HG03139 (cell line): ENCODE results near the gene KRTAP6-2.

Experiments
- ATAC-seq: cut with Tn5 transposase; IDR thresholded peaks from one replicate; pipeline ENCODE4 v1.9.1; 2021; ENCODE audit not compliant: unreplicated experiment

KRTAP6-2 gene

GRCh38 chr21:30577766-30578165, 20.9 kb downstream of the KRTAP6-2 start:
- no peak for ATAC-seq

GRCh38 chr21:30567617-30568016, 31.1 kb downstream of the KRTAP6-2 start:
- no peak for ATAC-seq

- ATAC-seq = no peak
Measured at GRCh38 chr21:30563630-30564029, 35.1 kb downstream of the KRTAP6-2 start.

GRCh38 chr21:30563072-30563471, 35.6 kb downstream of the KRTAP6-2 start:
- ATAC-seq = no peak

GRCh38 chr21:30561957-30562356, 36.7 kb downstream of the KRTAP6-2 start:
- ATAC-seq = no peak

DNA sequence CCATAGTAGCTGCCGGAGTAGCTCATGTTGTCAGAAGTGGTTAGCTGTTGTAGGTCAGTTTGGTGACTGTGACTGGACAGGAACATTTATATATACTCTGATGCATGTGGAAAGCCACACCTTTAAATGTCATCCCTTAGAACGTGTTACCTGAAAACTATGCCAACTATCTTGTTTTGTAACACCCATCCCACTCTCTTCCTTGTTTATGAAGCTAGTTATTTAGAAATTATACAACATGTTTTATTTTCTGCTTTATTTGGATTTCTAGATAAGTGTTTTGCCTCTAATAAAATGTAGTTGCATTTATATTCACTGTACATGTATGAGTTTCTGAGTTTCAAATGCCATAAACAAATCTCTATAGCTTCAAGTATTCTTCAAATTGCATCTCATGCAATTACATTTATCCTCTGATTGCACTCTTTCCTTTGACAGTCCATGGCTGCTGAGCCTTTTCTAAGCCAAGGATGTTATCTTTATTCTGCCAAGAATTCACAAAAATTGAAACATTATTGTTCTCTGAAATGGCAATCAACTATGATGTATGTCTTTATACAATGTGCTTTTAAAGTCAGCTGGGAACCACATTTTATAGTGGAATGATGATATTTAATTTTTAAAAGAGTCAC, 37.3 kb downstream of the KRTAP6-2 start, which contains the start of gene KRTAP19-7:
Gene KRTAP19-7, minus strand, starts transcription at position 51 of the 632 bp plus-strand sequence. Its CDS starts 25 bp downstream, at position 26.
- no peak for ATAC-seq

- ATAC-seq = no peak
Measured at GRCh38 chr21:30555095-30555494, 43.6 kb downstream of the KRTAP6-2 start.

GRCh38 chr21:30552782-30553181, 45.9 kb downstream of the KRTAP6-2 start:
- ATAC-seq = no peak
